Measurements from ENCODE around the gene PRR14. TPM values are rescaled to one million over a fixed set of nuclear protein-coding genes. Genes with fewer than 3 reads are reported as not detected.

Gene PRR14
- total RNA-seq, 1 experiment from 2014 or later: 77.6 TPM

GRCh38 chr16:30659507-30660423 lies 9.0 kb downstream of the PRR14 start:
- ChIA-PET POLR2A (interaction anchor here (0.7 to 1.0 kb wide), 2 partner anchors 34 to 108 kb away, joined by 4 to 5 read pairs; no protein-coding TSS in a partner anchor), CTCF (no interaction called here)
- Histone ChIP-seq H3K4me3 (ENCODE audit: low read depth in 2 of 2, low read length in 2 of 2) (peak overlapping the region; percentile 89 to 90), H3K9me3 (ENCODE audit: control insufficient read depth, insufficient read depth, low read depth, low read length) (no peaks in the 10 kb centered on the region), H3K27ac (ENCODE audit: low read length) (peak overlapping the region; percentile 98), H3K36me3 (ENCODE audit: control insufficient read depth, insufficient read depth, low read length) (peaks cover 26% of the 10 kb centered on the region), H3K27me3 (ENCODE audit: control insufficient read depth, insufficient read depth, low read length) (no peaks in the 10 kb centered on the region), H3K4me1 (ENCODE audit: control insufficient read depth, insufficient read depth, low read length) (peaks cover 26% of the 10 kb centered on the region)
- no peak for ATAC-seq
- no peak for TF ChIP-seq SIN3A (IDR thresholded peaks at IDR 0.05; ENCODE audit: borderline replicate concordance, insufficient read depth, low read depth, low read length)
- no peak for TF ChIP-seq CTCF (IDR thresholded peaks at IDR 0.05)
- no peak; the same call in 1 of the 2 replicates for TF ChIP-seq POLR2AphosphoS5 (IDR thresholded peaks at IDR 0.05; ENCODE audit: low read depth, low read length)
- TF ChIP-seq TCF7L2 (IDR thresholded peaks at IDR 0.05; ENCODE audit: low read depth, low read length): no peak
- no peak for TF ChIP-seq REST (IDR thresholded peaks at IDR 0.05; ENCODE audit: insufficient read depth in 1 of 2, low read depth in 2 of 2, low read length in 1 of 2)
- no TSS peak for BruUV-seq (replicated peaks)
- no peak for DNase-seq (ENCODE audit: low read depth, low spot score)
- intact Hi-C loops (cut with micrococcal nuclease; ENCODE audit: unreplicated experiment) (no loop called here), in situ Hi-C loops (cut with HindIII; ENCODE audit: low pct_unique_long_range_greater_than_20kb, low sequenced_read_pairs) (no loop called here)

GRCh38 chr16:30660424-30661261 lies 9.9 kb downstream of the PRR14 start:
- in situ Hi-C loops (cut with HindIII; ENCODE audit: low pct_unique_long_range_greater_than_20kb, low sequenced_read_pairs): no loop called here
- intact Hi-C loops (cut with micrococcal nuclease; ENCODE audit: unreplicated experiment): no loop called here
- ATAC-seq (no peak), DNase-seq (ENCODE audit: low read depth, low spot score) (no peak)
- peak overlapping the region; percentile 89 to 90 for H3K4me3 ChIP-seq (ENCODE audit: low read depth in 2 of 2, low read length in 2 of 2)
- TSS peak; percentile 61 for BruUV-seq (replicated peaks)
- H3K4me1 ChIP-seq (ENCODE audit: control insufficient read depth, insufficient read depth, low read length): peaks cover 26% of the 10 kb centered on the region
- peaks cover 23% of the 10 kb centered on the region for H3K36me3 ChIP-seq (ENCODE audit: control insufficient read depth, insufficient read depth, low read length)
- no peaks in the 10 kb centered on the region for H3K27me3 ChIP-seq (ENCODE audit: control insufficient read depth, insufficient read depth, low read length)
- peak overlapping the region; percentile 90 for H3K27ac ChIP-seq (ENCODE audit: low read length)
- H3K9me3 ChIP-seq (ENCODE audit: control insufficient read depth, insufficient read depth, low read depth, low read length): no peaks in the 10 kb centered on the region
- ChIA-PET POLR2A (interaction anchor here (1.0 kb wide), 1 partner anchor 33 kb away, joined by 4 read pairs; no protein-coding TSS in a partner anchor), CTCF (no interaction called here)
- no peak for TF ChIP-seq REST (IDR thresholded peaks at IDR 0.05; ENCODE audit: insufficient read depth in 1 of 2, low read depth in 2 of 2, low read length in 1 of 2)
- no peak for TF ChIP-seq CTCF (IDR thresholded peaks at IDR 0.05)
- peak; percentile 7; the same call in 1 of the 2 replicates for TF ChIP-seq POLR2AphosphoS5 (IDR thresholded peaks at IDR 0.05; ENCODE audit: low read depth, low read length)
- TF ChIP-seq SIN3A (IDR thresholded peaks at IDR 0.05; ENCODE audit: borderline replicate concordance, insufficient read depth, low read depth, low read length): no peak

Measured in Panc1 (cell line).